GM12864 (cell line): ENCODE data around the gene TRIM38.

Experiments used
- DNase-seq: peaks from one replicate; pipeline ENCODE4 v3.0.0-alpha.2; 2011; ENCODE audit warnings: low read depth
- H3K4me3 ChIP-seq: 2 replicates; pipeline ENCODE4 v1.5.1; 2011; ENCODE audit warnings: mild to moderate bottlenecking, low read depth, low read length, control low read depth
- CTCF ChIP-seq: IDR thresholded peaks from 2 replicates; pipeline ENCODE4 v1.5.1; 2011; ENCODE audit warnings: low read depth, mild to moderate bottlenecking, moderate library complexity, low read length, control low read depth, inconsistent platforms; ENCODE audit errors: missing control alignments

Gene TRIM38

GRCh38 chr6:25960734-25961133 is 1.9 kb upstream of the TRIM38 start:
- no peak overlapping the region for H3K4me3 ChIP-seq
- DNase-seq, result no peak
- no peak for TF ChIP-seq CTCF

GRCh38 chr6:25961619-25962148 is 918 bp upstream of the TRIM38 start:
- peak; percentile 28 for TF ChIP-seq CTCF
- DNase-seq, result no peak
- peak overlapping the region; percentile 91 for H3K4me3 ChIP-seq

- no peak for TF ChIP-seq CTCF
- peak overlapping the region; percentile 91 for H3K4me3 ChIP-seq
- no peak for DNase-seq
Measured at GRCh38 chr6:25963426-25964123, 973 bp downstream of the TRIM38 start.

GRCh38 chr6:25965058-25965457 is 2.5 kb downstream of the TRIM38 start:
- no peak overlapping the region for H3K4me3 ChIP-seq
- no peak for DNase-seq
- TF ChIP-seq CTCF, result no peak

GRCh38 chr6:25966711-25967110 is 4.1 kb downstream of the TRIM38 start:
- no peak for TF ChIP-seq CTCF

GRCh38 chr6:25968769-25969168 is 6.2 kb downstream of the TRIM38 start:
- DNase-seq, result no peak
- no peak for TF ChIP-seq CTCF
- H3K4me3 ChIP-seq, result no peak overlapping the region

More at GRCh38 chr6:25966711-25967110, 4.1 kb downstream of the TRIM38 start:
- peak overlapping the region; percentile 41 for H3K4me3 ChIP-seq
- DNase-seq, result no peak

- H3K4me3 ChIP-seq, result no peak overlapping the region
- no peak for DNase-seq
- no peak for TF ChIP-seq CTCF
Measured at GRCh38 chr6:25971187-25971821, 8.7 kb downstream of the TRIM38 start.
